ES-I3 (cell line): ENCODE measurements around the gene LUC7L2.
"Not testable (repeated sequence)": the region's sequence is repeated elsewhere in the genome, so short reads cannot be mapped to it uniquely, and the experiment has no call there.

Experiments used
- H3K36me3 ChIP-seq: 2 replicates; pipeline ENCODE4 v1.6.1; 2013; ENCODE audit warnings: mild to moderate bottlenecking, low read length, control low read depth, moderate library complexity; ENCODE audit not compliant: insufficient read depth
- H3K4me1 ChIP-seq: 2 replicates; pipeline ENCODE4 v1.6.1; 2013; ENCODE audit warnings: mild to moderate bottlenecking, control low read depth, low read length; ENCODE audit not compliant: insufficient read depth
- H3K9ac ChIP-seq: 2 replicates; pipeline ENCODE4 v1.6.1; 2013; ENCODE audit warnings: low read depth, mild to moderate bottlenecking, low read length, moderate library complexity
- H3K9me3 ChIP-seq: 2 replicates; pipeline ENCODE4 v1.6.1; 2013; ENCODE audit warnings: mild to moderate bottlenecking, low read length, moderate library complexity; ENCODE audit not compliant: control insufficient read depth, insufficient read depth

Gene LUC7L2

GRCh38 chr7:139396323-139396951 is 36.7 kb downstream of the LUC7L2 start:
- no peaks in the 10 kb centered on the region for H3K4me1 ChIP-seq
- H3K9me3 ChIP-seq = no peaks in the 10 kb centered on the region
- H3K9ac ChIP-seq = no peak overlapping the region
- H3K36me3 ChIP-seq = 0 out of 2 replicates have a peak, but pooled peaks cover 4% of the 10 kb centered on the region

- H3K4me1 ChIP-seq = no peaks in the 10 kb centered on the region
- H3K9ac ChIP-seq = no peak overlapping the region
- no peaks in the 10 kb centered on the region for H3K9me3 ChIP-seq
- 0 out of 2 replicates have a peak, but pooled peaks cover 4% of the 10 kb centered on the region for H3K36me3 ChIP-seq
Observed at GRCh38 chr7:139397192-139397591, 37.5 kb downstream of the LUC7L2 start.

GRCh38 chr7:139403601-139404000 is 43.9 kb downstream of the LUC7L2 start:
- no peak overlapping the region for H3K9ac ChIP-seq
- H3K36me3 ChIP-seq = peaks cover 17% of the 10 kb centered on the region
- H3K9me3 ChIP-seq = no peaks in the 10 kb centered on the region
- H3K4me1 ChIP-seq = no peaks in the 10 kb centered on the region

- Histone ChIP-seq H3K9me3 (no peaks in the 10 kb centered on the region), H3K36me3 (peaks cover 17% of the 10 kb centered on the region), H3K4me1 (no peaks in the 10 kb centered on the region), H3K9ac (no peak overlapping the region)
Observed at GRCh38 chr7:139407555-139407954, 47.9 kb downstream of the LUC7L2 start.

GRCh38 chr7:139414743-139415402 is 55.2 kb downstream of the LUC7L2 start:
- H3K4me1 ChIP-seq, H3K36me3 ChIP-seq, H3K9ac ChIP-seq, H3K9me3 ChIP-seq: not testable (repeated sequence)

- no peaks in the 10 kb centered on the region for H3K4me1 ChIP-seq
- peaks cover 13% of the 10 kb centered on the region for H3K36me3 ChIP-seq
- H3K9me3 ChIP-seq = no peaks in the 10 kb centered on the region
- no peak overlapping the region for H3K9ac ChIP-seq
Observed at GRCh38 chr7:139416405-139416804, 56.7 kb downstream of the LUC7L2 start.

GRCh38 chr7:139417478-139417877 is 57.8 kb downstream of the LUC7L2 start:
- Histone ChIP-seq H3K36me3 (peaks cover 21% of the 10 kb centered on the region), H3K9me3 (no peaks in the 10 kb centered on the region), H3K4me1 (no peaks in the 10 kb centered on the region), H3K9ac (no peak overlapping the region)

- peaks cover 23% of the 10 kb centered on the region for H3K36me3 ChIP-seq
- H3K4me1 ChIP-seq = no peaks in the 10 kb centered on the region
- H3K9ac ChIP-seq = no peak overlapping the region
- H3K9me3 ChIP-seq = no peaks in the 10 kb centered on the region
Observed at GRCh38 chr7:139421123-139421522, 61.4 kb downstream of the LUC7L2 start.

GRCh38 chr7:139422126-139422525 is 62.4 kb downstream of the LUC7L2 start:
- Histone ChIP-seq H3K36me3 (peaks cover 22% of the 10 kb centered on the region), H3K9me3 (no peaks in the 10 kb centered on the region), H3K4me1 (no peaks in the 10 kb centered on the region), H3K9ac (no peak overlapping the region)

GRCh38 chr7:139423091-139423490 is 63.4 kb downstream of the LUC7L2 start:
- Histone ChIP-seq H3K4me1 (no peaks in the 10 kb centered on the region), H3K9ac (no peak overlapping the region), H3K36me3 (peaks cover 17% of the 10 kb centered on the region), H3K9me3 (no peaks in the 10 kb centered on the region)

GRCh38 chr7:139424004-139424403 is 64.3 kb downstream of the LUC7L2 start:
- Histone ChIP-seq H3K4me1 (no peaks in the 10 kb centered on the region), H3K9me3 (no peaks in the 10 kb centered on the region), H3K9ac (no peak overlapping the region), H3K36me3 (peaks cover 17% of the 10 kb centered on the region)

- H3K9ac ChIP-seq, H3K9me3 ChIP-seq, H3K4me1 ChIP-seq: not testable (repeated sequence)
- peaks cover 15% of the 10 kb centered on the region for H3K36me3 ChIP-seq
Observed at GRCh38 chr7:139425701-139426100, 66.0 kb downstream of the LUC7L2 start.

GRCh38 chr7:139426258-139427028 is 66.7 kb downstream of the LUC7L2 start:
- peaks cover 15% of the 10 kb centered on the region for H3K36me3 ChIP-seq
- no peaks in the 10 kb centered on the region for H3K9me3 ChIP-seq
- no peaks in the 10 kb centered on the region for H3K4me1 ChIP-seq
- no peak overlapping the region for H3K9ac ChIP-seq

GRCh38 chr7:139427029-139427420 is 67.3 kb downstream of the LUC7L2 start:
- H3K36me3 ChIP-seq = peaks cover 11% of the 10 kb centered on the region
- no peaks in the 10 kb centered on the region for H3K4me1 ChIP-seq
- no peak overlapping the region for H3K9ac ChIP-seq
- no peaks in the 10 kb centered on the region for H3K9me3 ChIP-seq

GRCh38 chr7:139427788-139428187 is 68.1 kb downstream of the LUC7L2 start:
- H3K4me1 ChIP-seq = no peaks in the 10 kb centered on the region
- H3K9me3 ChIP-seq = no peaks in the 10 kb centered on the region
- H3K36me3 ChIP-seq = peaks cover 5% of the 10 kb centered on the region; the same call in 1 of the 2 replicates
- no peak overlapping the region for H3K9ac ChIP-seq
